HG03135 (cell line): Measurements from ENCODE around the gene ZBTB20.
"Not testable (repeated sequence)": the region's sequence is repeated elsewhere in the genome, so short reads cannot be mapped to it uniquely, and the experiment has no call there.

Source experiments
- ATAC-seq: cut with Tn5 transposase; IDR thresholded peaks from one replicate; pipeline ENCODE4 v1.9.1; 2021; ENCODE audit warnings: mild to moderate bottlenecking, moderate library complexity; ENCODE audit not compliant: unreplicated experiment

The ZBTB20 gene

GRCh38 chr3:115147329-115148141 lies 447 bp upstream of the ZBTB20 start:
- ATAC-seq, result peak; percentile 84

GRCh38 chr3:115146032-115146417 lies 1.1 kb downstream of the ZBTB20 start:
- ATAC-seq, result no peak

DNA sequence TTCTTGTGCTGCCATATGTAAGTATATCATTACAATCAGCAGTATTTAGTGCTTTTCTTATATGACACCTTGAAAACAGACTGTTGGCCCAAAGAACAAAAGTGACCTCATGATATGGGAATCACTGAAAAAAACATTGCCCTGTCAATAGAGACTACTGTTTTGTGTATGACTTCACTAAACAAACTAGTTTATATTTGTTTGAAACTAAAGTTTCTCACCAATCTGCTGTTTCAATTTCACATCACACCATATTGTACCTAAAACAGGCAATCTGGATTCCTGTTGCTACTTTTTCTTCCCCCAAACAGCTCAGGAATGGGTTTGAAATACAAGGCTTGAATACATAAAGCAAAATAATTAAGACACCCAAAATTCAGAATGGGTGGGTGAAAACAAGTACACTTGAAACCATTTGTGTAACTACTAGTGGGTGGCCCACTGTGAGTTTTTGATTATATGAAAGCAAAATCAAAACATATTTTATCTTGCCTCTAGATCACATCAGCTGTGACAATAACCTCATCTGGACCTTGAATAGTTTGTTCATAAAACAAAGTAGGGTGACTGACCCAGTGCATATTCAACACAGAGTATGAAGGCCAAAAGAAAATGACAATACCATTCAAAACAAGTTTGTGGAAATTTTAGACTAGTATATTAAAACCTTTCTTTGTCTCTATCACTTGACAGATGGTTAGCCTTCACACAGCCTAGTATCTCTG lies 5.9 kb downstream of the ZBTB20 start:
- ATAC-seq, result peak; percentile 53

GRCh38 chr3:115139072-115139471 lies 8.0 kb downstream of the ZBTB20 start:
- no peak for ATAC-seq

DNA sequence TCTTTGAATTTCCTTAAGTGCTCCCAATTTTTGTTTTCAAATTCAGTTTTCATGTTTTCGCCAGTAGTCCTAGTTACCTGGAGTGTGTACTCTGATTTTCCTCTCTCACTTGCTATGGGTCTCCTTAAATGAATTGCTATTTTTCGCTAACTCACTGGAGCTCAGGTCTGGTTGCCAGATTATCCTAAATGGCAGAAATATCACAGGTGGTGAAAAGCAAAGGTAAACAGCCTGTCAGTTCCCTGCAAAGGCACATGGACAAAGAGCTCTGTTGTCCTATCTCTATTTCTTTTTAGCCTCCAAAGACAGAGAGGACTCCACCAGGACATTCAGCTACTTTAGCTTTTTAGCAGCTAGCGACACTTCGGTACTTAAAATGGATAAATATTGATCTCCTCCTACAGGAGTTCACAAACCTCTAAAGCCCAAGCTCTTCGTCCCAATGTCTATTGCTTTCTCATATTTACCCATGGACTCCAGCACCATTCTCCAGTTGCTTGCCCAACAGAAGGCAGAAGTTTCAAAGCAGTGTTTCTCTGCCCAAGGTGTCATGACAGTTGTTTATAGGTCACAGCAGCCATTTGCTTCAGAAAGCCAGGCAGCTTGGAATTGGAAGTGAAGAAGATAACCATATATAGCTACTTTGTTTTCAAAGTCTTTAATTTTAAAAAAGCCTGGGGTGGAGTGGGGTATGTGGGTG lies 12.3 kb downstream of the ZBTB20 start:
- no peak for ATAC-seq

- no peak for ATAC-seq
These were observed 19.9 kb downstream of the ZBTB20 start for GRCh38 chr3:115127208-115127607.

DNA sequence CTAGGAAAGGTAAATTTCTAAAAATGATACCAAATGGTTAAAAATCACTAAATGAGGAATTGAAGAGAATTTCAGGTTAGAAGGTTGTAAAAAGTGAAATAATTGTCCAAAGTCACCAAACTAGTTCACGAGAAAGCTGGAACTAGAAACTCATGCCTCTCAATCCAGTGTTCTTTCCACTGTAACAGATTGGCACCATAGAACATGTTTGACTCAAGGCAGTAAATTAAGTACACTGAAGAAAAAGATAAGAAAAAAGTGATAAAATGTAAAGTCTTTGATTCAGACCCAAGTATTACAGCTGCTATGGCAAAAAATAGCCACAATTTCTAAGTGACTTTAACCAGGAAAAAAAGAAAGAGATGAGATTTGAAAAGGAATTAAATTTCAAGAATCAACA lies 26.5 kb downstream of the ZBTB20 start:
- no peak for ATAC-seq

GRCh38 chr3:115113367-115113766 lies 33.7 kb downstream of the ZBTB20 start:
- ATAC-seq, result no peak

DNA sequence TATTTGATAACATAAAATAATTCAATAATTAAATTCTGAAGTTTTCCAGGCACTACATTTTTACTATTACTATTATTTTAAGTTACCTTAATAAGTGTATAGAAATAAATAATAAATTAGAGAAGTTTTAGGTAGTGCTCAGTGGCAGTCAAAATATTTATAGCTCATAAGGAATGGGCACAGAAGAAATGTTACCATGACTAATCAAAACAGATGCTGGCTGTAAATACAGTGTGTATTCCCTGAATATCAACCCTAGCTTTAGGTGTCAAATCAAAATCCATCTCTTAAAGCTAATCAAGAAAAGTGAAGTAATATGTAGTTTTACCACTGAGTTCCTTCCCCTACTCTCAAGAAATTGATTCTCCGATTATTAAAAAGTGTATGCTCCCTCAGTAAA lies 35.5 kb downstream of the ZBTB20 start:
- no peak for ATAC-seq

- no peak for ATAC-seq
These were observed 36.3 kb downstream of the ZBTB20 start for GRCh38 chr3:115110830-115111229.

GRCh38 chr3:115110066-115110465 lies 37.0 kb downstream of the ZBTB20 start:
- ATAC-seq, result not testable (repeated sequence)

GRCh38 chr3:115108614-115109013 lies 38.5 kb downstream of the ZBTB20 start:
- no peak for ATAC-seq

DNA sequence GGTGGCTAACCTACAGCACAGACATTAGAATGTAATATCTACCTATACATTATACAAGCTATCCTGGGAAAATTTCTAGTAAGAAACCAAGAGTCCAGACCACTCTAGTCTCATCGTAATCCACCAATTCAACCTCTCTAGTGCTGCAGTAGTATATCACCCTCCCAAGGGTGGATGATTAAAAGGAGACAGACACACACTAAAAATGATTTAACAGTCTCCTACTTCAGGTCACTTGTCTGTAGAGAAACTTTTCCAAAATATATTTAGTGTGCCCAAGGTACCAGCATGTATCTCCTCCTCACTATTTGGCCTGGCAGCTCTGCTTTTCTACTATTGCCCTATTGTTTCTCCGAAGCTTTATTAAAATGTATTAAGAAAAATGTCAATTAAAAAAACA lies 45.0 kb downstream of the ZBTB20 start:
- ATAC-seq, result no peak

- ATAC-seq, result no peak
These were observed 46.3 kb downstream of the ZBTB20 start for GRCh38 chr3:115100806-115101205.

DNA sequence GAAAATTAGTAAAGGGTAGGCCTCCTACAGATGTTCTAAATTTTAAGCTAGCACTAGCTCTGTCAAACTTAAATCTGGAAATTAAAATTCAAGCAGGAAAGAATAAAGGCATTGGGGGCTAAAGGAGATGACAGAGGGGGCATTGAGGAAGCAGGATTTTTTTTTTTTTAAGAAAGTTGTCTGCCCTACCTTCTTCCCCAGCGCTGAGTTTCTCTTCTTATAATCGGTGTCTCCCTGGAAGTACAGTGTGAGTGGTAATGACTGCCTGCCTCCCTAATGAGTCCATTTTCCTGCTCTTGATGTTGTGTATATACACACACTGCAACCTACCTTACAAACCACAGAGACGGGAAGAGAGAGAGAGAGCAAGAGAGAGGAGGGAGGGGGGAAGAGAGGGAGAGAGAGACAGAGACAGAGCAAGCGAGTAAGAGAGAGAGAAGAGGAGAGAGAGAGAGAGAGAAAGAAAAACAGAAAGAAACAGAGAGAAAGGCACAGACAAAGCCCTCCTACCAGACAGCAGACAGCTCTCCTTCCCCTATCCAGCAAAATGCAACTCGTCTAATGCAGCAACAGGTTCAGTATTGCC lies 47.0 kb downstream of the ZBTB20 start:
- peak; percentile 62 for ATAC-seq

DNA sequence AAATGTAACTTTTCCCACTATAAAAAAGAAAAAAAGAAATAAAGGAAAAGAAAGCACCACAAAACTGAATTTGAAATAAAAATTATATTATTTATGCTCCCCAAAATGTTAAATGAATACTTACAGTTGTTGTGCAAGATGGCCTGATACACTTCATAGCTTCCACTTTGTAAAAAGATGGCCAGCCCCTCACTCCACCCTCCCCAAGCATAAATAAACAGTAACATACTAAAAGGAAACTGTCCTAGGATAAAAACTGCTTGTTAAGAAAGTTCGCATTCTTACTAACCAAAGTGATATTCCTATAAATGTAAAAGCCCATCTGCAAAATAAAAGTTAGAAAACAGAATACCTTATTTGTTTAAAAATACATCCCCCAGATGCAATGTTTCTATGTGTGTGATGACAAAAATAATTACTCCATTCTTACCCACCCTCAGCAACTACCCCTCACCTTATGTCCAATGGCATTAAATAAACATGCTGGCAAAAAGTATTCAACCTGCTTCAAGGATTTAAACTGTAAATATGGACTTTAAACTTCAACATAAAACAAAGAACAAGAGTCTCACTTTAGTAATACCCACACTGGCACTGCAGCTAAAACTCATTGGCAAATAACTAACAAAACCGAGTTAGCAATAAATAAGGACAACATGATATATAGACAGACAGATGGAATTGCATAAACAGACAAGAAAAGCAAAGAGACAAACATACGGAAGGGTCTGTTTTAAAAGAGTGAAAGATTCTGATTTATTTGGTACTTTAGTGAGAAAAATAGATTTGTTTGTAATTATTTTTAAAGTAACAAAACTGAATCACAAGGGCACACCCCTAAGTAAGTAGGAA lies 47.7 kb downstream of the ZBTB20 start:
- no peak for ATAC-seq

GRCh38 chr3:115098354-115099073 lies 48.6 kb downstream of the ZBTB20 start:
- no peak for ATAC-seq

DNA sequence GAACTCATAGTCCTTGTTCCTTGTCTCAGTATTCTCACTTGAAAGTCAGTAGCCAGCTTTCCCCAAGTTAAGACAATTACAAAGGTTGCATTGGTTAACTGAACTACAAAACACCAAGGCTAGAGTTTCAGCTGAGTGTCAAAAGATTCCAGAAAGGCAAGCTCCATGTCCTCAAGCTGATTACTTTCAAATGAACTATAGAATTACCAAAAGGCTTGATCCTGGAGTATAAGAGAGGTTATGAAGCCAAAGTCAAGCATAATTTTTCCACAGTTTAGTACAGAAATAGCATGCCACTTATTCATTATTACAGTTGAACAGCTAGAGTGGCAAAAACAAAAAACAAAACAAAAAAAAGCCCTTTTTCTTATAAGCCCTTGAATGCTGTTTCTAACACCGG lies 51.9 kb downstream of the ZBTB20 start:
- ATAC-seq, result no peak

DNA sequence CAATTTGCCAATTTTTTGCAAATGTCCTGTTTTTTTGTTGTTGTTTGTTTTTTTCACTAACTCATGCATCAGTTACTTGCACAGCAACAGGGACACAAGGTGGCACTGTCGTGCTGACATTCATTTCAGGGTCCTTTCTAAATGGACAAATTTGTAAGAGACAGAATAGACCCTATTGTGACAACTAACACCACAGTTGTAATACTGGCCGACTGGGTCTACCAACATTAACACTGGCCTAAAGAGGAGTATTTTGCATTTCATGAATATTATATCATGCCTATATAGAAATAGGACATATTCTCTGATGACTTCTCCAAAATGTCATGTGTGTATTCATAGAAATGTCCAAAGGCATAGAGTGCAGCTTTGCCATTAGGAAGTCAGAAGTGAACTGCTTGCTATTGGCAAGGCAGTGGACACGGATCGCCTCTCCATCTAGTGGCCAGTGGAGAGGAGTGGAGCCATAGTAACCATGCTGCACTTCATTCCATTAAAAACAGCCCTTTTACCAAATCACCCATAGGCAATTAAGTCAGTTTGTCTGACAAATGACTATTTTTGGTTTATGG lies 54.8 kb downstream of the ZBTB20 start:
- peak; percentile 69 for ATAC-seq
